MCF 10A (cell line): Measurements from ENCODE around the gene EPB41L3. TPM values are rescaled to one million over a fixed set of nuclear protein-coding genes. Genes with fewer than 3 reads are reported as not detected.

ENCODE experiments used
- BruUV-seq: library from RNA; stranded (reverse); fragments of 400-500 nt; replicated peaks from 2 replicates; lab custom pipeline; 2021; lab: Mats Ljungman, UMichigan
- CTCF ChIA-PET: fragments of 300-600 bp; sonication (Branson Sonifier 250); formaldehyde crosslinking; extraction: SDS; loops from one replicate; lab custom pipeline; 2021; ENCODE audit warnings: antibody characterized with exemption, inconsistent platforms; lab: Yijun Ruan, JAX
- POLR2A ChIA-PET: fragments of 300-600, 350-650 bp; sonication (Branson Sonifier 250); formaldehyde crosslinking; extraction: SDS; loops from one replicate; lab custom pipeline; 2020; ENCODE audit warnings: antibody characterized with exemption, inconsistent platforms; lab: Yijun Ruan, JAX
- DNase-seq: peaks from one replicate; pipeline ENCODE4 v3.0.0-alpha.2; 2018; ENCODE audit not compliant: unreplicated experiment
- H3K27ac Mint-ChIP-seq: one replicate; pipeline ENCODE4 v1.8.0; 2022; ENCODE audit warnings: mild to moderate bottlenecking, low read depth, mixed read lengths; ENCODE audit not compliant: unreplicated experiment
- H3K27me3 Mint-ChIP-seq: one replicate; pipeline ENCODE4 v1.8.0; 2022; ENCODE audit warnings: mixed read lengths; ENCODE audit not compliant: insufficient read depth, unreplicated experiment
- H3K36me3 Mint-ChIP-seq: one replicate; pipeline ENCODE4 v1.8.0; 2022; ENCODE audit warnings: mild to moderate bottlenecking, moderate library complexity, mixed read lengths; ENCODE audit not compliant: insufficient read depth, unreplicated experiment
- H3K4me1 Mint-ChIP-seq: one replicate; pipeline ENCODE4 v1.8.0; 2022; ENCODE audit warnings: mixed read lengths; ENCODE audit not compliant: insufficient read depth, unreplicated experiment
- H3K4me3 Mint-ChIP-seq: one replicate; pipeline ENCODE4 v1.8.0; 2022; ENCODE audit warnings: mild to moderate bottlenecking, moderate library complexity, mixed read lengths; ENCODE audit not compliant: unreplicated experiment
- H3K9me3 Mint-ChIP-seq: one replicate; pipeline ENCODE4 v1.8.0; 2022; ENCODE audit warnings: mixed read lengths; ENCODE audit not compliant: unreplicated experiment
- CTCF ChIP-seq: fragments of 200-600 bp; IDR thresholded peaks from one replicate; pipeline ENCODE4 v1.8.0; 2022; ENCODE audit warnings: antibody characterized with exemption, mild to moderate bottlenecking; ENCODE audit not compliant: unreplicated experiment
- intact Hi-C: fragments of 100-400 bp; cut with micrococcal nuclease; formaldehyde crosslinking; loops from 2 replicates; pipeline ENCODE4 v1.14.1; 2022
- total RNA-seq: library from RNA; stranded (reverse); gene quantifications from 2 replicates; pipeline ENCODE4 v1.2.3, GENCODE V29; 2022

EPB41L3 gene
- total RNA-seq, 1 experiment from 2014 or later: not detected

GRCh38 chr18:5419030-5419429 is 124.8 kb downstream of the EPB41L3 start:
- H3K4me3 Mint-ChIP-seq: no peak overlapping the region
- ChIA-PET CTCF (no interaction called here), POLR2A (no interaction called here)
- intact Hi-C loops: no loop called here
- no peak overlapping the region for H3K27ac Mint-ChIP-seq
- no peaks in the 10 kb centered on the region for H3K36me3 Mint-ChIP-seq
- peaks cover 61% of the 10 kb centered on the region for H3K27me3 Mint-ChIP-seq
- TF ChIP-seq CTCF: no peak
- H3K4me1 Mint-ChIP-seq: no peaks in the 10 kb centered on the region
- no TSS peak for BruUV-seq
- DNase-seq: no peak
- H3K9me3 Mint-ChIP-seq: no peaks in the 10 kb centered on the region

- no peak for TF ChIP-seq CTCF
- no peak for DNase-seq
- peaks cover 44% of the 10 kb centered on the region for H3K27me3 Mint-ChIP-seq
- H3K4me1 Mint-ChIP-seq: no peaks in the 10 kb centered on the region
- POLR2A ChIA-PET: no interaction called here
- no peaks in the 10 kb centered on the region for H3K9me3 Mint-ChIP-seq
- H3K36me3 Mint-ChIP-seq: no peaks in the 10 kb centered on the region
- intact Hi-C loops: no loop called here
- no TSS peak for BruUV-seq
- H3K4me3 Mint-ChIP-seq: no peak overlapping the region
- no peak overlapping the region for H3K27ac Mint-ChIP-seq
- CTCF ChIA-PET: interaction anchor here (0.5 to 0.6 kb wide), 3 partner anchors 38 to 1299 kb away, joined by 3 to 4 read pairs (median 3); no protein-coding TSS in a partner anchor
Observed at GRCh38 chr18:5417342-5417741, 126.5 kb downstream of the EPB41L3 start.

GRCh38 chr18:5416112-5416511 is 127.7 kb downstream of the EPB41L3 start:
- intact Hi-C loops: no loop called here
- no peaks in the 10 kb centered on the region for H3K9me3 Mint-ChIP-seq
- no peak for DNase-seq
- ChIA-PET POLR2A (no interaction called here), CTCF (no interaction called here)
- no peak overlapping the region for H3K4me3 Mint-ChIP-seq
- no peaks in the 10 kb centered on the region for H3K36me3 Mint-ChIP-seq
- peaks cover 33% of the 10 kb centered on the region for H3K27me3 Mint-ChIP-seq
- H3K27ac Mint-ChIP-seq: no peak overlapping the region
- BruUV-seq: no TSS peak
- no peak for TF ChIP-seq CTCF
- H3K4me1 Mint-ChIP-seq: no peaks in the 10 kb centered on the region

- Mint-ChIP-seq H3K4me3 (no peak overlapping the region), H3K27ac (no peak overlapping the region), H3K9me3 (no peaks in the 10 kb centered on the region), H3K4me1 (no peaks in the 10 kb centered on the region), H3K27me3 (peaks cover 31% of the 10 kb centered on the region), H3K36me3 (no peaks in the 10 kb centered on the region)
- intact Hi-C loops: no loop called here
- DNase-seq: no peak
- ChIA-PET CTCF (no interaction called here), POLR2A (no interaction called here)
- no peak for TF ChIP-seq CTCF
- no TSS peak for BruUV-seq
Observed at GRCh38 chr18:5415665-5416064, 128.1 kb downstream of the EPB41L3 start.
